ENCODE data around the gene SORBS1.

GRCh38 chr10:95327367-95327766 lies 233.8 kb downstream of the SORBS1 start:
- TF ChIP-seq CTCF (IDR thresholded peaks at IDR 0.05): peak in 1 of 5 experiments; percentile 22
- no peak for TF ChIP-seq EP300 (IDR thresholded peaks at IDR 0.05; ENCODE audit: low read depth)
- TF ChIP-seq POLR2AphosphoS5 (IDR thresholded peaks at IDR 0.05): no peak
